Mammary epithelial cell (primary cell): ENCODE data around the gene ALDH6A1.

Source experiments
- CTCF ChIP-seq, 2 donors: IDR thresholded peaks in 1 of 2; conservative IDR thresholded peaks in 1 of 2; 2 replicates each; pipeline ENCODE4 v1.5.1; 2011 to 2012; ENCODE audit warnings: inconsistent platforms in 2 of 2, low read length in 2 of 2, mild to moderate bottlenecking in 2 of 2, control low read depth in 1 of 2, low read depth in 1 of 2; ENCODE audit not compliant: insufficient read depth in 1 of 2; ENCODE audit errors: extremely low read depth in 1 of 2
- EZH2 ChIP-seq: IDR thresholded peaks from 2 replicates; pipeline ENCODE4 v1.6.1; 2012; ENCODE audit warnings: low read length, inconsistent platforms, borderline replicate concordance

DNA sequence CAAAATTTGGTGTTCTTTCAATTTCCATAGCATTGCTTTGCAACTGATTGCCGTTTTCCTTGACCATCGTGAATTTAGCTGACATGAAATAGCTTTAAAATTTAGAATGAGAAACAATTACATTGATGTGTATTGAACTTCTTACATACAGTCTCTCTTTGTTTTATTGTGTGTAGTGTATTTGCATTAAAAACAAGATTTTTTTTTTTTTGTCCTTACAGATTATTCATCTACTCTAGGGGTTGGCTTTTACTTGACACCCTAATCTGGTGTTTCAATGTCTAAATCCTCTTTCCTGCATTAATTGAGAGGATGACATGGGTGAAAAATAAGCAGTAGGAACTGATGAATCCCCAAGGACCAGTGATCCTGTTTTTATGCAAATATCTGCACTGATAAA, 21.1 kb upstream of the ALDH6A1 start:
- TF ChIP-seq CTCF (conservative IDR thresholded peaks at IDR 0.05 in 1 of 2, IDR thresholded peaks at IDR 0.05 in 1 of 2; ENCODE audit: extremely low read depth in 1 of 2, insufficient read depth in 1 of 2, low read depth in 1 of 2, low read length in 2 of 2) (no peak), EZH2 (no peak)
